Measurements from ENCODE around the gene CHST11. TPM values are rescaled to one million over a fixed set of nuclear protein-coding genes. Genes with fewer than 3 reads are reported as not detected.

Gene CHST11
- total and polyA plus RNA-seq, 7 experiments from 2014 or later: 23.4 to 74.3 (median 32.0) TPM

DNA sequence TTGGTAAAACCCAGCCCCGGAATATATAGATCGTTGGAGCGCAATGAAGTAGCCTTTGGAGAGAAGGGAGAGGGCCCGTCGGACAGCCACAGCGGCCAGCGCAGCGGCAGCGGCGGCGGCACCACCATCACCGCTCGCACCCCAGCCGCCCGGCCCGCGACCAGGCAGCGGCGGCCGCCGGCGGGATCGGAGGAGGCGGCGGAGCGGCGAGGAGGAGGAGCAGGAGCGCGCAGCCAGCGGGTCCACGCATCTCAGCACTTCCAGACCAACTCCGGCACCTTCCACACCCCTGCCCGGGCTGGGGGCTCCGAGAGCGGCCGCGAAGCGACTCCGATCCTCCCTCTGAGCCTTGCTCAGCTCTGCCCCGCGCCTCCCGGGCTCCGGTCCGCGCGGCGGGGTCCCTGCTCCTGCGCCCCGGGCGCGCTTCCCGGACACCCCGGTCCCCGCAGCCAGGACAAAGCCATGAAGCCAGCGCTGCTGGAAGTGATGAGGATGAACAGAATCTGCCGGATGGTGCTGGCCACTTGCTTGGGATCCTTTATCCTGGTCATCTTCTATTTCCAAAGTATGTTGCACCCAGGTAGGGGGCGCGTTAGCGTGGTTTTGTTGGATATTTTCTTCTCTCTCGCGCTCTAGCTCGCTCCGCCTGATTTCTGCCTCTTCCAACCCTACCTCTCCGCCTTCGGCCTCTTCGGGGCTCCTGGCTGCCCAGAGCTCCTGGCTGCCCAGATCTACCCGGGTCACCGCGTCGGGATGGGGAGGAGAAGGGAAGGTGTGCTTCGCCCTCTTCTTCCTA is 400 bp downstream of the CHST11 start:
- CTCF ChIA-PET: interaction anchor here (0.5 to 3.4 kb wide), 11 partner anchors 16 to 255 kb away, joined by 3 to 13 read pairs (median 3); no protein-coding TSS in a partner anchor
- intact Hi-C loops (cut with micrococcal nuclease): loop anchor here (1.0 to 10.0 kb wide), 24 partner anchors 28 to 650 kb away; partner anchors contain the start of genes EID3 (in 1 of the 2), HCFC2 (in 1 of the 2), SLC41A2 (in 1 of the 2) and TXNRD1 (in 1 of the 2)
- Mint-ChIP-seq H3K9me3 (peaks cover 0 to 3% (median 0%) of the 10 kb centered on the region in 11 donors), H3K4me3 (peak overlapping the region; percentile 75 to 100 (median 99)), H3K27ac (peak overlapping the region; percentile 84 to 99 (median 95)), H3K27me3 (peaks cover 0 to 7% (median 0%) of the 10 kb centered on the region in 5 donors), H3K4me1 (peaks cover 23 to 52% (median 40%) of the 10 kb centered on the region in 7 donors), H3K36me3 (peaks cover 0 to 14% (median 0%) of the 10 kb centered on the region in 5 donors)
- Histone ChIP-seq H3K27me3 (ENCODE audit: control insufficient read depth in 2 of 2, insufficient read depth in 2 of 2, low read length in 2 of 2) (no peaks in the 10 kb centered on the region), H3K36me3 (ENCODE audit: control insufficient read depth in 2 of 3, insufficient read depth in 3 of 3, low read length in 3 of 3) (peaks cover 0 to 15% (median 0%) of the 10 kb centered on the region in 3 experiments), H3K27ac (ENCODE audit: low read depth, low read length) (peak overlapping the region; percentile 85), H3K4me1 (ENCODE audit: control insufficient read depth in 2 of 2, insufficient read depth in 2 of 2, low read length in 2 of 2) (peaks cover 29 to 30% of the 10 kb centered on the region in 2 donors), H3K9me3 (ENCODE audit: control insufficient read depth in 2 of 3, low read length in 3 of 3) (no peaks in the 10 kb centered on the region), H3K4me3 (ENCODE audit: low read length) (peak overlapping the region; percentile 83)
- POLR2A ChIA-PET: interaction anchor here (0.5 to 5.3 kb wide), 9 partner anchors 11 to 589 kb away, joined by 3 to 50 read pairs (median 3); no protein-coding TSS in a partner anchor
- ATAC-seq (peak; percentile 49), DNase-seq (peak; percentile 37 to 65 (median 56))

DNA sequence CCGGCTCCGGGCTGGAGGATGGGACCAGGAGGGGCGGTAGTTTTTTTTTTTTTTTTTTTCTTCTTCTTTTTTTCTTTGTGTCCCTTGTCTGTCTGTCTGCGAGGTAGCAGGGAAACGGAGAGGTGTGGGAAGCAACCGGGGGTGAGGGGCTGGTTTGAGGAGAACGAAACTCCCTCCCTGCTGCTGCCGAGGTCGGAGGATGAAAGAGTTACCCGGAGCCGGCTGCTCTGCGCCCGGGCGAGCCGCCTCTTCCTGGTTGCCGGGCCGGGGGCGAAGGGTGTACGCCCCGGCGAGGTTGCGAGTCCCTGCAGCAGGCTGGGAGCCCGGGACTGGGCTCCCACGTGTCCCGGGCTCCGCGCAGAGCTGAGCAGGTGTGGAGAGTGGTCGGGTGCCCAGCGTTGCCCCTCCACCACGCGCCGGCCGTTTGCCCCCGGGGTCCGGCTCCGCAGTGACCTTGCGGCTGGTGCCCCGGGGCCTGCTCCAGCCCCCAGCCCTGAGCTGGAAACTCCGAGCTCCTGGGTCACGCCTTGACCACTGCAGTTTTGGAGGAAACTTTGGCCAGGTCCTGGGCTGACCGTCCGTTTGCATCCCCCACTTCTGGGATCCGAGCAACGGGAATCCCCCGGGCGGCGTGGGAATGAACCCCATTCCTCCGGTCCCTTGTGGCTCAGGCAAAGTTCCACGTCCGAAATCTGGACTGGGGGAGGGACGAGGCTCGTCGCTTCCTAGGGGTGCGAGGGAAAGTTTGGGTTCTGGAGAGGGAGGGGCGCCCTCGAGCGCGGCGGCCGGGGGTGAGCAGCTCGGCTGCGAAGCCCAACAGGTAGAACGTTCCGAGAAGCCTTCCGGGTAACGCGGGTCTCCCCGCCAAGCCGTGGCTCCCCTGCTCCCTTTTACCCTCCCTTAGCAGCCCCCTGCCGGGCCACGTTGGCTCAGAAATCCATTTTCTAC is 1.3 kb downstream of the CHST11 start:
- Mint-ChIP-seq H3K36me3 (peaks cover 0 to 16% (median 0%) of the 10 kb centered on the region in 5 donors), H3K9me3 (no peaks in the 10 kb centered on the region), H3K4me1 (peaks cover 31 to 61% (median 49%) of the 10 kb centered on the region in 7 donors), H3K27ac (peak overlapping the region; percentile 84 to 99 (median 95)), H3K4me3 (peak overlapping the region; percentile 75 to 100 (median 99)), H3K27me3 (peaks cover 0 to 7% (median 0%) of the 10 kb centered on the region in 5 donors)
- H3K4me1 ChIP-seq (ENCODE audit: control insufficient read depth in 2 of 2, insufficient read depth in 2 of 2, low read length in 2 of 2): peaks cover 38 to 39% of the 10 kb centered on the region in 2 donors
- H3K27me3 ChIP-seq (ENCODE audit: control insufficient read depth in 2 of 2, insufficient read depth in 2 of 2, low read length in 2 of 2): no peaks in the 10 kb centered on the region
- intact Hi-C loops (cut with micrococcal nuclease): loop anchor here (1.0 to 10.0 kb wide), 19 partner anchors 27 to 649 kb away; partner anchors contain the start of genes EID3 (in 1 of the 2), HCFC2 (in 1 of the 2), SLC41A2 (in 1 of the 2) and TXNRD1 (in 1 of the 2)
- ChIA-PET POLR2A (interaction anchor here (0.6 to 5.3 kb wide), 12 partner anchors 9 to 170 kb away, joined by 3 to 50 read pairs (median 4); no protein-coding TSS in a partner anchor), CTCF (interaction anchor here (0.6 to 3.4 kb wide), 13 partner anchors 15 to 256 kb away, joined by 3 to 13 read pairs (median 3); no protein-coding TSS in a partner anchor)
- peak overlapping the region; percentile 85 for H3K27ac ChIP-seq (ENCODE audit: low read depth, low read length)
- peak; percentile 46 for ATAC-seq
- peaks cover 0 to 15% (median 0%) of the 10 kb centered on the region in 3 experiments for H3K36me3 ChIP-seq (ENCODE audit: control insufficient read depth in 2 of 3, insufficient read depth in 3 of 3, low read length in 3 of 3)
- H3K4me3 ChIP-seq (ENCODE audit: low read length): peak overlapping the region; percentile 83
- peak; percentile 30 to 68 (median 54) for DNase-seq
- no peaks in the 10 kb centered on the region for H3K9me3 ChIP-seq (ENCODE audit: control insufficient read depth in 2 of 3, low read length in 3 of 3)

- Histone ChIP-seq H3K9me3 (ENCODE audit: control insufficient read depth in 2 of 3, low read length in 3 of 3) (no peaks in the 10 kb centered on the region), H3K27ac (ENCODE audit: low read depth, low read length) (peak overlapping the region; percentile 85), H3K36me3 (ENCODE audit: control insufficient read depth in 2 of 3, insufficient read depth in 3 of 3, low read length in 3 of 3) (peaks cover 0 to 15% (median 0%) of the 10 kb centered on the region in 3 experiments), H3K27me3 (ENCODE audit: control insufficient read depth in 2 of 2, insufficient read depth in 2 of 2, low read length in 2 of 2) (no peaks in the 10 kb centered on the region), H3K4me3 (ENCODE audit: low read length) (peak overlapping the region; percentile 83), H3K4me1 (ENCODE audit: control insufficient read depth in 2 of 2, insufficient read depth in 2 of 2, low read length in 2 of 2) (peaks cover 46 to 47% of the 10 kb centered on the region in 2 donors)
- Mint-ChIP-seq H3K4me1 (peaks cover 39 to 69% (median 57%) of the 10 kb centered on the region in 7 donors), H3K27me3 (peaks cover 0 to 7% (median 0%) of the 10 kb centered on the region in 5 donors), H3K4me3 (peak overlapping the region; percentile 75 to 100 (median 96)), H3K27ac (peak overlapping the region; percentile 82 to 98 (median 92)), H3K36me3 (peaks cover 0 to 21% (median 5%) of the 10 kb centered on the region in 5 donors), H3K9me3 (no peaks in the 10 kb centered on the region)
- ATAC-seq (no peak), DNase-seq (peak in 2 of 9 donors; percentile 36 to 46)
- intact Hi-C loops (cut with micrococcal nuclease): loop anchor here (2.0 to 10.0 kb wide), 7 partner anchors 78 to 648 kb away; partner anchors contain the start of genes HCFC2 (in 1 of the 2), SLC41A2 (in 1 of the 2), TXNRD1 (in 1 of the 2) and WASHC4 (in 1 of the 2)
- POLR2A ChIA-PET: interaction anchor here (0.7 to 5.3 kb wide), 14 partner anchors 9 to 214 kb away, joined by 3 to 50 read pairs (median 5); no protein-coding TSS in a partner anchor
- CTCF ChIA-PET: interaction anchor here (0.7 to 3.4 kb wide), 8 partner anchors 14 to 158 kb away, joined by 3 to 13 read pairs (median 4); no protein-coding TSS in a partner anchor
Observed at GRCh38 chr12:104458694-104459367, 2.1 kb downstream of the CHST11 start.

DNA sequence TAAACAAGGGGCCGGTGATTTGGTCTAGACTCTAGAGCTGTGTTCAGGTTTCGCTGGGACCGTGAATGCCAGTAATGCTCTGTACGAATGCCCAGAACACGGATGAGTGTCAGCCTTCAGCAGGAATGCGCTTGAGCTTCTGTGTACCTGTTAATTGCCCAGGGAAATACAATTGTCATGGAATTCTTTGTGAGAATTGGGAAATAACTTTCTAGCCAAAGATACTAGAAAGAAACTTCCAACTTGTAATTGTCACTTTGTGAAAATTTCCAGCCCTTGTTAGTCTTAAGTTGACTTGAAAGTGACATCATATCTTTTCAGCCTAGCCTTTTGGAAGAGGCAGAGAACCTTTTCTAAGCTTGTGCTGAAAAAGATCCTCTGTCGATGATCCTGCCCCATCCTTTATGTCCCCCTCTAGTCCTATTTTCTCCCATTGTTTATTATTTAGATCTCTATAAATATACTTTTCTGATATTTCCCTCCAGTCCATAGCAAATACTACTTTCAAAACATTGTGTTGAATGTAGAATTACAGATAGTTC is 2.7 kb downstream of the CHST11 start:
- H3K36me3 ChIP-seq (ENCODE audit: control insufficient read depth in 2 of 3, insufficient read depth in 3 of 3, low read length in 3 of 3): peaks cover 0 to 15% (median 0%) of the 10 kb centered on the region in 3 experiments
- CTCF ChIA-PET: interaction anchor here (0.7 to 3.4 kb wide), 9 partner anchors 13 to 158 kb away, joined by 3 to 13 read pairs (median 3); no protein-coding TSS in a partner anchor
- peaks cover 0 to 23% (median 5%) of the 10 kb centered on the region in 5 donors for H3K36me3 Mint-ChIP-seq
- H3K27ac Mint-ChIP-seq: peak overlapping the region; percentile 82 to 98 (median 92)
- H3K4me3 Mint-ChIP-seq: peak overlapping the region; percentile 75 to 100 (median 96)
- no peaks in the 10 kb centered on the region for H3K9me3 Mint-ChIP-seq
- no peaks in the 10 kb centered on the region for H3K27me3 ChIP-seq (ENCODE audit: control insufficient read depth in 2 of 2, insufficient read depth in 2 of 2, low read length in 2 of 2)
- no peak for ATAC-seq
- no peak for DNase-seq
- peak overlapping the region; percentile 85 for H3K27ac ChIP-seq (ENCODE audit: low read depth, low read length)
- intact Hi-C loops (cut with micrococcal nuclease): loop anchor here (2.0 to 10.0 kb wide), 7 partner anchors 78 to 648 kb away; partner anchors contain the start of genes HCFC2 (in 1 of the 2), SLC41A2 (in 1 of the 2), TXNRD1 (in 1 of the 2) and WASHC4 (in 1 of the 2)
- POLR2A ChIA-PET: interaction anchor here (0.5 to 5.3 kb wide), 16 partner anchors 9 to 649 kb away, joined by 3 to 50 read pairs (median 5); no protein-coding TSS in a partner anchor
- H3K27me3 Mint-ChIP-seq: peaks cover 0 to 7% (median 0%) of the 10 kb centered on the region in 5 donors
- peaks cover 52% of the 10 kb centered on the region in 2 donors for H3K4me1 ChIP-seq (ENCODE audit: control insufficient read depth in 2 of 2, insufficient read depth in 2 of 2, low read length in 2 of 2)
- peak overlapping the region; percentile 83 for H3K4me3 ChIP-seq (ENCODE audit: low read length)
- H3K4me1 Mint-ChIP-seq: peaks cover 42 to 74% (median 61%) of the 10 kb centered on the region in 7 donors
- H3K9me3 ChIP-seq (ENCODE audit: control insufficient read depth in 2 of 3, low read length in 3 of 3): no peaks in the 10 kb centered on the region
